ENCODE results near the gene DAB2IP. TPM values are rescaled to one million over a fixed set of nuclear protein-coding genes. Genes with fewer than 3 reads are reported as not detected.

DAB2IP gene
- total RNA-seq, 4 donors from 2014 or later: 55.2 to 76.0 (median 60.5) TPM

DNA sequence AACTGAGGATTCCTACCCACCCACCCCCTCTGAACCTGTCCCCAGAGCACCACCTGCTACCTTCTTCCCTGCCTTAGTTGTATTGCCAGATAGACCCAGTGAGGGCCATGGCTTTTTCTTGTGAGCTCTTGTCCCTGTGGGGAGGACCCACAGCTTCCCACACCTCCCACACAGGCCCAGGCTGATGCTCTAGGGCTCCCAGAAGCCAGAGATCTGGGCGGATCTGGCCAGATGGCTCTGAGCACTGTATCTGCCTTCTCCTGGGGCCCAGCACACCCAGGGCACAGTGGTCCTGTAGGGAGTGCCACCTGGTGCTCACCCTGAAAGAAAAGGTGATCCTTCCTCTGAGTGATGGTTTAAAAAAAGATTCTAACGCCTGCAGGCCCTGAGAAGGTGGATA lies 131.7 kb downstream of the DAB2IP start:
- Histone ChIP-seq H3K4me1 (no peaks in the 10 kb centered on the region), H3K36me3 (peaks cover 0 to 67% (median 0%) of the 10 kb centered on the region in 3 donors), H3K4me3 (no peak overlapping the region), H3K9me3 (no peaks in the 10 kb centered on the region), H3K27ac (no peak overlapping the region), H3K27me3 (no peaks in the 10 kb centered on the region)
- DNase-seq: no peak
- TF ChIP-seq POLR2A (IDR thresholded peaks at IDR 0.05): no peak
- TF ChIP-seq, protein P1, sequence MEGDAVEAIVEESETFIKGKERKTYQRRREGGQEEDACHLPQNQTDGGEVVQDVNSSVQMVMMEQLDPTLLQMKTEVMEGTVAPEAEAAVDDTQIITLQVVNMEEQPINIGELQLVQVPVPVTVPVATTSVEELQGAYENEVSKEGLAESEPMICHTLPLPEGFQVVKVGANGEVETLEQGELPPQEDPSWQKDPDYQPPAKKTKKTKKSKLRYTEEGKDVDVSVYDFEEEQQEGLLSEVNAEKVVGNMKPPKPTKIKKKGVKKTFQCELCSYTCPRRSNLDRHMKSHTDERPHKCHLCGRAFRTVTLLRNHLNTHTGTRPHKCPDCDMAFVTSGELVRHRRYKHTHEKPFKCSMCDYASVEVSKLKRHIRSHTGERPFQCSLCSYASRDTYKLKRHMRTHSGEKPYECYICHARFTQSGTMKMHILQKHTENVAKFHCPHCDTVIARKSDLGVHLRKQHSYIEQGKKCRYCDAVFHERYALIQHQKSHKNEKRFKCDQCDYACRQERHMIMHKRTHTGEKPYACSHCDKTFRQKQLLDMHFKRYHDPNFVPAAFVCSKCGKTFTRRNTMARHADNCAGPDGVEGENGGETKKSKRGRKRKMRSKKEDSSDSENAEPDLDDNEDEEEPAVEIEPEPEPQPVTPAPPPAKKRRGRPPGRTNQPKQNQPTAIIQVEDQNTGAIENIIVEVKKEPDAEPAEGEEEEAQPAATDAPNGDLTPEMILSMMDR (IDR thresholded peaks at IDR 0.05): no peak

DNA sequence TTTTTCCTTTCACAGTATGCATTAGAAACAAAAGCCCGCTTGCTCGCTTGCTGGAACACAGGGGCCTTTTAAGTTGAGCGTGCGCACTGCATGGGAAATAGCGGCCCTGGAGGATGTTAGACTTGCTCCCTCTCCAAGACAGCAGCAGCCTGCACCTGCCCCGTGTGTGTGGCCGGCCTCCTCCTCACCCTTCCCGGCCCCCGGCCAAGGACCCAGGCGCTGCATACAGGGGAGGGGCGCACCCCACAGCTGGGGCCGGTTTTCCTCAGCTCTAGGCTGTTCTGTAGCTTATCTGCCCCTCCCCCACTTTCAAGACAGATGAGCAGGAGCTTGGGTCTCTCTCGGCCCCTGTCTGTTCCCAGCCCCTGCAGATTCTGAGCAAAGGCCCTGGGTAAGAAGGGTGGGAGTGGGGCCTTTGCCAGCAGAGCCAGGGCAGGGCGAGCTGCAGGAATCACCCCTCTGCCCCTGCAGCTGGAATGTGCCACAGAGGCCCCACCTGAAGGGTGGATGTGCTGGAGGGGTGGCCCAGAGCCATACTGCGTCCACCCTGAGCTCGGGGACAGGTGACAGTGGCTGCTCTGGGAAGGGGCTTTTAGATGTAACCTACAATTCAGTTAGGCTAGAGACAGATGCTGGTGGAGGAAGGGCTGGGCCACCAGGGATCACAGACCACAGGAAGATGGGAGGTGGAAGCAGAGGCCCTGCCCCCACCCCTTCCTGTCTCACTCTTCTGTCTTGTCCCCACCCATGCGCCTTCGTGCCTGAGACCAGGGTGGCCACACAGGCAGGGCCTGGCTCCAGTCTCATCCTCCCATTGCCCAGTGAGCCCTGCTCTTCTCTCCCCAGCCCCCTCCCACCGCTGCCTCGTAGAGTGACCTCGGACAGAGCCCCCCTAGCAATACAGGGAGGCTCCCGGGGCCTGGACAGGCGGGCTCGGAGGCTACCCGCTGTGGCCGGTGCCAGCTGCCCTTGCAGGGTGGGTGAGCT lies 132.4 kb downstream of the DAB2IP start:
- H3K9me3 ChIP-seq: no peaks in the 10 kb centered on the region
- H3K36me3 ChIP-seq: peaks cover 0 to 60% (median 0%) of the 10 kb centered on the region in 3 donors
- H3K4me1 ChIP-seq: no peaks in the 10 kb centered on the region
- peak in 1 of 3 donors; percentile 39 for DNase-seq
- TF ChIP-seq, protein P1 (IDR thresholded peaks at IDR 0.05): no peak
- TF ChIP-seq POLR2A (IDR thresholded peaks at IDR 0.05): no peak
- no peak overlapping the region for H3K4me3 ChIP-seq
- no peak overlapping the region for H3K27ac ChIP-seq
- no peaks in the 10 kb centered on the region for H3K27me3 ChIP-seq

DNA sequence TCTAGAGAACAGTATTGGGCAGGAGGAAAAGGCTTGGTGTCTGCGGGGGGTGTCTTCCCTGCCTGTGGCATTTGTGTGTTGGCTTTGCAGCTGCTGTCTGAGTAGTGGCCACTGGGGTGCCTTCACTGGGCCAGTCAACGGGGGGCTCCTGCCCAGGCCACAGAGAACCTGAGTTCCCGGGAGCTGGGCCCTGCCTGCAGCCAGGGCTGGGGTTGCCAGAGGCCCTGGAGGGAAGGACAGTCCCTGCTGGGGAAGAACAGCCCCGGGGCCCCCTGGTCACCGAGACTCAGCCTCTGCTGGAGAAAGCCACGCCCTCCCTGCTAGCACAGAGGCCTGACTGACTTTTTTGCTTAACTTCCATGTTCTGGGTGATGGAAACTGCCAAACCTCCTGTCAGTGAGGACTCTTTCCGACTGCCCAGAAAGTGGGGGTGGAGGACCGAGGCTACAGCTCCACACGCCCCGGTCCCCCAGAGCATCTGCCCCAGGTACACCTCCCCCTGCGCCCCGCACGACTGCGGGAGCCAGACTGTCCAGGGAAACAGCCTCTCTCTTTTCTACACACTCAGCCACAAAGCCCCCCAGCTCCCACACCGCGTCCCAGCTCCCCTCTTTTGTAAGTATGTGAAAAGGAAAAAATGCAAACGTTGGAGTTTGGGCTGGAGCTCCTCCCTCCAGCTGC lies 133.4 kb downstream of the DAB2IP start:
- no peaks in the 10 kb centered on the region for H3K9me3 ChIP-seq
- TF ChIP-seq, protein P1 (IDR thresholded peaks at IDR 0.05): no peak
- no peak for TF ChIP-seq POLR2A (IDR thresholded peaks at IDR 0.05)
- H3K27me3 ChIP-seq: no peaks in the 10 kb centered on the region
- DNase-seq: peak in 1 of 3 donors; percentile 28
- H3K4me3 ChIP-seq: no peak overlapping the region
- H3K27ac ChIP-seq: no peak overlapping the region
- peaks cover 0 to 55% (median 0%) of the 10 kb centered on the region in 3 donors for H3K36me3 ChIP-seq
- no peaks in the 10 kb centered on the region for H3K4me1 ChIP-seq

DNA sequence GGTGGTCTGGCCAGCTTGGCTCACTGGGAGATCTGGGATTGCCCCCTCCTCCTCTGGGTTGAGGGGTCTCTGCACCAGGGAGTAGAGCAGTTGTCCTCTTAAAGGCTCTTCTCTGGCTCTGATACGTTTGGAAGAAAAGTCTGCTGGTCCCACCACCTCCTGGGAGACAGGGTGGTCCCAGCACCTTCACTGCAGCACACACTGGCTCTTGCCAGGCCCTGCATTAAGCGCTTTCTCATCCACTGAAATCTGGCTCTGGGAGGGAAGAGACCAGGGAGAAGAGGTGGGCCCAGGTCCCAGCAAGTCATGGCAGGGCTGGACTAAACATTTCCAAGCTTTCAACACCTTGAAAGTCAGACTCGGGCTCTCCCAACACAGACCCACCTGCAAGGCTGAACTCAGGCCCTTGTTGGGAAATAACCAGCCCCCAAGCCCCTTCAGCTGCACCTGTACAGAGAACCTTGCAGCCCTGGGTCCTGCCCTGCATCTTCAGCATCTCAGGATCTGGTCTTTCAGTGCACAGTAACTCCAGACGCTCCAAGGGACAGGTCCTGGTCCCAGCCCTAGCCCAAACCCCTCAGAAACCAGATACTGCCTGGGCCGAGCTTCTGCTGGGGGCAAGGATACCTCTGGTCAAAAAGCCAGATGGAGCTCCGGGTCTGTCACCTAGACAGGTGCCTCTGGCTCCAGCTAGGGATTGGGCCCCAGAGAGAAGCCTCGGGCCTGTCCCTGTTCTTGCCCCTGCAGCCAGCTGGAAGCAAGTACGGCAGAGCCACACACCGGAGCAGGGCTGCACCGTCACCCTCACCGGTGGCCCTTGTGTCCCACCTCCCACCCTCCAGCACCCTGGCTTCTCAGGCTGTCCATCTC lies 134.5 kb downstream of the DAB2IP start:
- H3K4me1 ChIP-seq: no peaks in the 10 kb centered on the region
- H3K4me3 ChIP-seq: no peak overlapping the region
- DNase-seq: no peak
- peaks cover 0 to 44% (median 0%) of the 10 kb centered on the region in 3 donors for H3K36me3 ChIP-seq
- no peaks in the 10 kb centered on the region for H3K27me3 ChIP-seq
- H3K27ac ChIP-seq: no peak overlapping the region
- TF ChIP-seq, protein P1 (IDR thresholded peaks at IDR 0.05): no peak
- TF ChIP-seq POLR2A (IDR thresholded peaks at IDR 0.05): no peak
- H3K9me3 ChIP-seq: no peaks in the 10 kb centered on the region

DNA sequence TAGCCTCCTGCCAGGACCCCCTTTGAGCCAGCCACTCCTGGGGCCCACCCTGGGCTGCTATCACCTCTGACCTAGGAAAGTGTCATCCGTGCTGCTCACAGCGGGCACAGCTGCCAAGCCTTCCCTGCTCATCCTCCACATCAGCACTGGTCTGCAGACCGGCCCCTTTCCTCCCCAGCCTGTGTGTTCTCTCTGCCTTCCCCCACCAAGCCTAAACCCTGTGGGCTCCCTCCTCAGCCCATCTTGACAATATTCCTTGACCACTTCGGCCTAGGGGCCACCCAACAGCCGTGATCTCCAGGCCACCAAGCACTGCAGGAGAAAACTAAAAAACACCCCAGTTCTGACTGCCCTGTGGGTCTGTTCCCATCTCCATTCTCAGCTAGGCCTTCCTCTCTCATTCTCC lies 135.1 kb downstream of the DAB2IP start:
- Histone ChIP-seq H3K36me3 (peaks cover 0 to 38% (median 0%) of the 10 kb centered on the region in 3 donors), H3K27ac (no peak overlapping the region)
- TF ChIP-seq, protein P1 (IDR thresholded peaks at IDR 0.05): no peak
- TF ChIP-seq POLR2A (IDR thresholded peaks at IDR 0.05): no peak

More for the DNA sequence above, 135.1 kb downstream of the DAB2IP start:
- H3K9me3 ChIP-seq: no peaks in the 10 kb centered on the region
- H3K27me3 ChIP-seq: no peaks in the 10 kb centered on the region
- no peak overlapping the region for H3K4me3 ChIP-seq
- no peak for DNase-seq
- H3K4me1 ChIP-seq: no peaks in the 10 kb centered on the region
